Immature natural killer cell (primary cell): Measurements from ENCODE around the gene EYA4. TPM values are rescaled to one million over a fixed set of nuclear protein-coding genes. Genes with fewer than 3 reads are reported as not detected.
A peak's percentile ranks its signal among the peaks of the same experiment; 100 is the strongest.

Source experiments
- DNase-seq, 3 donors: peaks; one replicate each; pipeline ENCODE4 v3.0.0; 2022; ENCODE audit warnings: mixed read lengths in 1 of 3
- H3K27ac Mint-ChIP-seq, 6 donors: one replicate each; pipeline ENCODE4 v1.8.0; 2020; ENCODE audit warnings: mixed read lengths in 6 of 6, mild to moderate bottlenecking in 5 of 6, inconsistent platforms in 4 of 6, moderate library complexity in 3 of 6
- H3K27me3 Mint-ChIP-seq, 3 donors: one replicate each; pipeline ENCODE4 v1.8.0; 2020 to 2021; ENCODE audit warnings: low read depth in 3 of 3, mild to moderate bottlenecking in 3 of 3, mixed read lengths in 3 of 3, moderate library complexity in 3 of 3, inconsistent platforms in 1 of 3
- H3K36me3 Mint-ChIP-seq, 3 donors: one replicate each; pipeline ENCODE4 v1.8.0; 2020; ENCODE audit warnings: mixed read lengths in 3 of 3, inconsistent platforms in 2 of 3, mild to moderate bottlenecking in 2 of 3
- H3K4me1 Mint-ChIP-seq, 2 donors: one replicate each; pipeline ENCODE4 v1.8.0; 2020; ENCODE audit warnings: inconsistent platforms in 2 of 2, mild to moderate bottlenecking in 2 of 2, mixed read lengths in 2 of 2, moderate library complexity in 1 of 2
- H3K4me3 Mint-ChIP-seq, 5 donors: one replicate each; pipeline ENCODE4 v1.8.0; 2020; ENCODE audit warnings: mild to moderate bottlenecking in 5 of 5, mixed read lengths in 5 of 5, inconsistent platforms in 3 of 5, moderate library complexity in 3 of 5
- H3K9me3 Mint-ChIP-seq, 6 donors: one replicate each; pipeline ENCODE4 v1.8.0; 2020; ENCODE audit warnings: mild to moderate bottlenecking in 6 of 6, mixed read lengths in 6 of 6, inconsistent platforms in 4 of 6, moderate library complexity in 3 of 6
- polyA plus RNA-seq, 3 donors: library from polyadenylated mRNA; unstranded; fragments of 300-500 nt; fragmentation: Illumina TruSeq; gene quantifications; one replicate each; pipeline ENCODE4 v1.2.3, GENCODE V29; 2021

Gene EYA4
- not detected for polyA plus RNA-seq

- peaks cover 0 to 10% (median 1%) of the 10 kb centered on the region in 6 donors for H3K9me3 Mint-ChIP-seq
- H3K27ac Mint-ChIP-seq = no peak within 1 kb of the TSS
- peak within 1 kb of the TSS in 1 of 5 donors; percentile 30 for H3K4me3 Mint-ChIP-seq
- no peaks in the 10 kb centered on the region for H3K4me1 Mint-ChIP-seq
- H3K27me3 Mint-ChIP-seq = peaks cover 5 to 15% (median 10%) of the 10 kb centered on the region in 3 donors
- no peaks in the 10 kb centered on the region for H3K36me3 Mint-ChIP-seq
- DNase-seq = no peak
These were observed at the start of gene EYA4 for GRCh38 chr6:133241086-133241900. EYA4 (plus strand) TSS chr6:133241357; CDS start chr6:133274781, 33,424 bp downstream.

GRCh38 chr6:133193396-133193795 is 47.8 kb upstream of the EYA4 start:
- no peak for DNase-seq
- Mint-ChIP-seq H3K27me3 (peaks cover 0 to 3% (median 3%) of the 10 kb centered on the region in 3 donors), H3K4me3 (no peak overlapping the region), H3K4me1 (no peaks in the 10 kb centered on the region), H3K9me3 (peaks cover 0 to 3% (median 0%) of the 10 kb centered on the region in 6 donors), H3K27ac (no peak overlapping the region), H3K36me3 (no peaks in the 10 kb centered on the region)

GRCh38 chr6:133198725-133199124 is 42.4 kb upstream of the EYA4 start:
- H3K27ac Mint-ChIP-seq = no peak overlapping the region
- no peaks in the 10 kb centered on the region for H3K36me3 Mint-ChIP-seq
- H3K4me3 Mint-ChIP-seq = no peak overlapping the region
- H3K27me3 Mint-ChIP-seq = peaks cover 0 to 2% (median 0%) of the 10 kb centered on the region in 3 donors
- peaks cover 0 to 4% (median under 1%) of the 10 kb centered on the region in 6 donors for H3K9me3 Mint-ChIP-seq
- DNase-seq = no peak
- no peaks in the 10 kb centered on the region for H3K4me1 Mint-ChIP-seq

GRCh38 chr6:133201231-133201630 is 39.9 kb upstream of the EYA4 start:
- H3K27ac Mint-ChIP-seq = no peak overlapping the region
- no peaks in the 10 kb centered on the region for H3K4me1 Mint-ChIP-seq
- no peak overlapping the region for H3K4me3 Mint-ChIP-seq
- H3K27me3 Mint-ChIP-seq = peaks cover 0 to 2% (median 0%) of the 10 kb centered on the region in 3 donors
- no peaks in the 10 kb centered on the region for H3K36me3 Mint-ChIP-seq
- peaks cover 0 to 8% (median 2%) of the 10 kb centered on the region in 6 donors for H3K9me3 Mint-ChIP-seq
- no peak for DNase-seq

- Mint-ChIP-seq H3K4me3 (no peak overlapping the region), H3K36me3 (no peaks in the 10 kb centered on the region), H3K9me3 (peaks cover 0 to 8% (median 2%) of the 10 kb centered on the region in 6 donors), H3K27me3 (no peaks in the 10 kb centered on the region), H3K4me1 (no peaks in the 10 kb centered on the region), H3K27ac (no peak overlapping the region)
- DNase-seq = no peak
These were observed 38.4 kb upstream of the EYA4 start for GRCh38 chr6:133202610-133203343.

GRCh38 chr6:133203344-133203697 is 37.8 kb upstream of the EYA4 start:
- H3K27me3 Mint-ChIP-seq = no peaks in the 10 kb centered on the region
- no peak overlapping the region for H3K27ac Mint-ChIP-seq
- H3K4me3 Mint-ChIP-seq = no peak overlapping the region
- DNase-seq = no peak
- peaks cover 0 to 8% (median 2%) of the 10 kb centered on the region in 6 donors for H3K9me3 Mint-ChIP-seq
- no peaks in the 10 kb centered on the region for H3K4me1 Mint-ChIP-seq
- H3K36me3 Mint-ChIP-seq = no peaks in the 10 kb centered on the region

GRCh38 chr6:133205304-133205703 is 35.9 kb upstream of the EYA4 start:
- Mint-ChIP-seq H3K27me3 (no peaks in the 10 kb centered on the region), H3K27ac (no peak overlapping the region), H3K9me3 (peaks cover 0 to 9% (median 4%) of the 10 kb centered on the region in 6 donors), H3K4me3 (no peak overlapping the region), H3K36me3 (no peaks in the 10 kb centered on the region), H3K4me1 (no peaks in the 10 kb centered on the region)
- no peak for DNase-seq

- Mint-ChIP-seq H3K9me3 (peaks cover 0 to 9% (median 5%) of the 10 kb centered on the region in 6 donors), H3K4me3 (no peak overlapping the region), H3K4me1 (no peaks in the 10 kb centered on the region), H3K36me3 (no peaks in the 10 kb centered on the region), H3K27me3 (no peaks in the 10 kb centered on the region), H3K27ac (no peak overlapping the region)
- no peak for DNase-seq
These were observed 34.2 kb upstream of the EYA4 start for GRCh38 chr6:133206942-133207341.

GRCh38 chr6:133207754-133208153 is 33.4 kb upstream of the EYA4 start:
- Mint-ChIP-seq H3K9me3 (peaks cover 0 to 9% (median 4%) of the 10 kb centered on the region in 6 donors), H3K4me3 (no peak overlapping the region)

GRCh38 chr6:133208183-133208755 is 32.9 kb upstream of the EYA4 start:
- H3K4me3 Mint-ChIP-seq = no peak overlapping the region
- peaks cover 0 to 9% (median 4%) of the 10 kb centered on the region in 6 donors for H3K9me3 Mint-ChIP-seq
- H3K27me3 Mint-ChIP-seq = no peaks in the 10 kb centered on the region
- H3K27ac Mint-ChIP-seq = no peak overlapping the region
- no peaks in the 10 kb centered on the region for H3K4me1 Mint-ChIP-seq
- no peak for DNase-seq
- H3K36me3 Mint-ChIP-seq = no peaks in the 10 kb centered on the region

More at GRCh38 chr6:133207754-133208153, 33.4 kb upstream of the EYA4 start:
- Mint-ChIP-seq H3K27me3 (no peaks in the 10 kb centered on the region), H3K27ac (no peak overlapping the region), H3K4me1 (no peaks in the 10 kb centered on the region), H3K36me3 (no peaks in the 10 kb centered on the region)
- no peak for DNase-seq

GRCh38 chr6:133214267-133214666 is 26.9 kb upstream of the EYA4 start:
- Mint-ChIP-seq H3K4me1 (no peaks in the 10 kb centered on the region), H3K36me3 (no peaks in the 10 kb centered on the region), H3K9me3 (peaks cover 0 to 5% (median 3%) of the 10 kb centered on the region in 6 donors), H3K4me3 (no peak overlapping the region), H3K27me3 (peaks cover 0 to 4% (median 2%) of the 10 kb centered on the region in 3 donors), H3K27ac (no peak overlapping the region)
- no peak for DNase-seq

GRCh38 chr6:133218852-133219251 is 22.3 kb upstream of the EYA4 start:
- no peak for DNase-seq
- Mint-ChIP-seq H3K27ac (no peak overlapping the region), H3K36me3 (no peaks in the 10 kb centered on the region), H3K4me3 (no peak overlapping the region), H3K4me1 (no peaks in the 10 kb centered on the region), H3K27me3 (peaks cover 0 to 4% (median 2%) of the 10 kb centered on the region in 3 donors), H3K9me3 (peaks cover 0 to 6% (median 2%) of the 10 kb centered on the region in 6 donors)

- Mint-ChIP-seq H3K9me3 (peaks cover 0 to 6% (median 0%) of the 10 kb centered on the region in 6 donors), H3K4me1 (no peaks in the 10 kb centered on the region)
These were observed 17.6 kb upstream of the EYA4 start for GRCh38 chr6:133223452-133224029.

More at GRCh38 chr6:133223452-133224029, 17.6 kb upstream of the EYA4 start:
- H3K27ac Mint-ChIP-seq = no peak overlapping the region
- no peaks in the 10 kb centered on the region for H3K27me3 Mint-ChIP-seq
- no peak for DNase-seq
- H3K36me3 Mint-ChIP-seq = no peaks in the 10 kb centered on the region
- no peak overlapping the region for H3K4me3 Mint-ChIP-seq
